ENCODE measurements around the gene BHLHA15. TPM values are rescaled to one million over a fixed set of nuclear protein-coding genes. Genes with fewer than 3 reads are reported as not detected.

BHLHA15 gene
- total and polyA plus RNA-seq, 2 donors (not counting 1 experiment from before 2014, with no cell fraction given), result 0.33 TPM; not detected in 1

DNA sequence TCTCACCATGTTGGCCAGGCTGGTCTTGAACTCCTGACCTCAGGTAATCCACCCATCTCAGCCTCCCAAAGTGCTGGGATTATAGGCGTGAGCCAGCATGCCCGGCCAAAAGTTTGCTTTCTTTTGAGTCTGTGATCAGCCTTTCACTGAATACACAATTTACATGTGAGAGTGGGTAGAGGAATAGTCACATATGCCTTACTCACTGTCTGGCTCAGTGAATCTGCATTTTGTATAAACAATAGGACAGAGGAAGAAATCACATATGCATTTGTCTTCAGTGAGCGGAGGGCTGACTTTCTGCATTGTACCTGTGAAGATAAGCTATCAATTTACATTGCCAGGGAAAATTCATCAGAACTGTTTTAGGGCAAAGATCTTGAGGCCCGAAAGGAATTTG, 43.3 kb downstream of the BHLHA15 start:
- Histone ChIP-seq H3K27me3 (ENCODE audit: control insufficient read depth, insufficient read depth, low read length) (no peaks in the 10 kb centered on the region), H3K27ac (ENCODE audit: insufficient read depth, low read length) (no peak overlapping the region), H4K20me1 (ENCODE audit: control insufficient read depth, extremely low read depth, insufficient read depth, low read length) (no peaks in the 10 kb centered on the region), H3K4me2 (ENCODE audit: extremely low read depth, insufficient read depth, low read length) (no peak overlapping the region), H3K36me3 (ENCODE audit: control insufficient read depth, insufficient read depth, low read length) (no peaks in the 10 kb centered on the region), H3K4me3 (replicated peaks in 1 of 4; ENCODE audit: control extremely low read depth in 1 of 4, insufficient read depth in 1 of 4, low read depth in 3 of 4, low read length in 4 of 4) (no peak overlapping the region), H3K9ac (ENCODE audit: insufficient read depth, low read length) (no peak overlapping the region), H3K79me2 (ENCODE audit: control insufficient read depth, insufficient read depth, low read length) (peaks cover 16% of the 10 kb centered on the region), H3K9me3 (ENCODE audit: control insufficient read depth, insufficient read depth, low read depth, low read length) (no peaks in the 10 kb centered on the region), H2AFZ (ENCODE audit: low read length) (no peak overlapping the region), H3K4me1 (ENCODE audit: control insufficient read depth, extremely low read depth, insufficient read depth, low read length) (peaks cover 8% of the 10 kb centered on the region)
- peak in 1 of 2 donors; percentile 22 for DNase-seq (ENCODE audit: low read depth in 2 of 2)
- TF ChIP-seq EZH2 (IDR thresholded peaks at IDR 0.05; ENCODE audit: low read length, missing control alignments), result no peak
- TF ChIP-seq, protein P1, sequence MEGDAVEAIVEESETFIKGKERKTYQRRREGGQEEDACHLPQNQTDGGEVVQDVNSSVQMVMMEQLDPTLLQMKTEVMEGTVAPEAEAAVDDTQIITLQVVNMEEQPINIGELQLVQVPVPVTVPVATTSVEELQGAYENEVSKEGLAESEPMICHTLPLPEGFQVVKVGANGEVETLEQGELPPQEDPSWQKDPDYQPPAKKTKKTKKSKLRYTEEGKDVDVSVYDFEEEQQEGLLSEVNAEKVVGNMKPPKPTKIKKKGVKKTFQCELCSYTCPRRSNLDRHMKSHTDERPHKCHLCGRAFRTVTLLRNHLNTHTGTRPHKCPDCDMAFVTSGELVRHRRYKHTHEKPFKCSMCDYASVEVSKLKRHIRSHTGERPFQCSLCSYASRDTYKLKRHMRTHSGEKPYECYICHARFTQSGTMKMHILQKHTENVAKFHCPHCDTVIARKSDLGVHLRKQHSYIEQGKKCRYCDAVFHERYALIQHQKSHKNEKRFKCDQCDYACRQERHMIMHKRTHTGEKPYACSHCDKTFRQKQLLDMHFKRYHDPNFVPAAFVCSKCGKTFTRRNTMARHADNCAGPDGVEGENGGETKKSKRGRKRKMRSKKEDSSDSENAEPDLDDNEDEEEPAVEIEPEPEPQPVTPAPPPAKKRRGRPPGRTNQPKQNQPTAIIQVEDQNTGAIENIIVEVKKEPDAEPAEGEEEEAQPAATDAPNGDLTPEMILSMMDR (conservative IDR thresholded peaks at IDR 0.05 in 1 of 2, IDR thresholded peaks at IDR 0.05 in 1 of 2; ENCODE audit: low read depth in 1 of 2, low read length in 2 of 2), result no peak

DNA sequence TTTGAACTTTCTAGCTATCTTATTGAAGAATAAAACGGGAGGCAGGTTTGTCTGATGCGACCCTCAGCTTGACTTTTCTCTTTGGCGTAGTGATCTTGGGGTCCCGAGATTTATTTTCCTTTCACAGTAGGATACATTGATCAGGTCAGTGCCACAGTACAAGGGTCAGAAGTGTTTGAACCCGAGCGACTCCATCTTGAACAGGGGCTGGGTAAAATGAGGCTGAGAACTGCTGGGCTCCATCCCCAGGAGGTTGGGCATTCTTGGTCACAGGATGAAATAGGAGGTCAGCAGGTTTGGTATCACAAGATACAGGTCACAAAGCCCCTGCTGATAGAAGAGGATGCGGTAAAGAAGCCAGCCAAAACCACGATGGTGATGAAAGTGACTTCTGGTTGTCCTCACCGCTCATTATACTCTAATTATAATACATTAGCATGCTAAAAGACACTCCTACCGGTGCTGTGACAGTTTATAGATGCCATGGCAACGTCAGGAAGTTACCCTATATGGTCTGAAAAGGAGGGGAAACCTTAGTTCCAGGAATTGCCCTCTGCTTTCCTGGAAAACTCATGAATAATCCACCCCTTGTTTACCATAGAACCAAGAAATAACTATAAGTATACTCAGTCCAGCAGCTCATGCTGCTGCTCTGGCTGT, 43.8 kb downstream of the BHLHA15 start:
- peaks cover 16% of the 10 kb centered on the region for H3K79me2 ChIP-seq (ENCODE audit: control insufficient read depth, insufficient read depth, low read length)

DNA sequence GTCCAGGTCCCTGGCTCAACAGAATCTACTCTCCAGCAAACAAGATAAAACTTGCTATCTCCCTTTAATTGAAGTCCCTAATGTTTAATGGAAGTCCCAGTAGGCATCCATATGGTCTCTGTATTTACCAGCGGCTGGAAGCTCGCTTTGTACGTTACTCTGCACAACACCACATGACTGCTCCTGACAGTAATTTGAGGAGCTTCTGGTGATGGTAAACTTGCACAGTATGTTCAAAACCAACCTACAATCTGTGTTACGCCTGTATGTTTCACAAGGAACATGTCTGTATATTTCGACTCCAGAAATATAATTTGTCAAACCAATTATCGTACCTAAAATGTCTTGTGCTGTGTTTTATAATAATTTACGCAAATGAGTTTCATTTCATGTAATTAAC, 45.2 kb downstream of the BHLHA15 start:
- Histone ChIP-seq H3K36me3 (ENCODE audit: control insufficient read depth, insufficient read depth, low read length) (no peaks in the 10 kb centered on the region), H3K9ac (ENCODE audit: insufficient read depth, low read length) (no peak overlapping the region), H3K27ac (ENCODE audit: insufficient read depth, low read length) (no peak overlapping the region), H3K4me3 (replicated peaks in 1 of 4; ENCODE audit: control extremely low read depth in 1 of 4, insufficient read depth in 1 of 4, low read depth in 3 of 4, low read length in 4 of 4) (no peak overlapping the region), H3K4me1 (ENCODE audit: control insufficient read depth, extremely low read depth, insufficient read depth, low read length) (no peaks in the 10 kb centered on the region), H3K9me3 (ENCODE audit: control insufficient read depth, insufficient read depth, low read depth, low read length) (no peaks in the 10 kb centered on the region), H2AFZ (ENCODE audit: low read length) (no peak overlapping the region), H4K20me1 (ENCODE audit: control insufficient read depth, extremely low read depth, insufficient read depth, low read length) (no peaks in the 10 kb centered on the region), H3K27me3 (ENCODE audit: control insufficient read depth, insufficient read depth, low read length) (no peaks in the 10 kb centered on the region), H3K4me2 (ENCODE audit: extremely low read depth, insufficient read depth, low read length) (no peak overlapping the region), H3K79me2 (ENCODE audit: control insufficient read depth, insufficient read depth, low read length) (peaks cover 15% of the 10 kb centered on the region)
- TF ChIP-seq, protein P1 (conservative IDR thresholded peaks at IDR 0.05 in 1 of 2, IDR thresholded peaks at IDR 0.05 in 1 of 2; ENCODE audit: low read depth in 1 of 2, low read length in 2 of 2), result no peak
- no peak for TF ChIP-seq EZH2 (IDR thresholded peaks at IDR 0.05; ENCODE audit: low read length, missing control alignments)
- DNase-seq (ENCODE audit: low read depth in 2 of 2), result no peak

More for the DNA sequence above, 43.8 kb downstream of the BHLHA15 start:
- TF ChIP-seq, protein P1 (conservative IDR thresholded peaks at IDR 0.05 in 1 of 2, IDR thresholded peaks at IDR 0.05 in 1 of 2; ENCODE audit: low read depth in 1 of 2, low read length in 2 of 2), result no peak
- TF ChIP-seq EZH2 (IDR thresholded peaks at IDR 0.05; ENCODE audit: low read length, missing control alignments), result no peak
- H3K4me3 ChIP-seq (replicated peaks in 1 of 4; ENCODE audit: control extremely low read depth in 1 of 4, insufficient read depth in 1 of 4, low read depth in 3 of 4, low read length in 4 of 4), result no peak overlapping the region
- no peak overlapping the region for H3K27ac ChIP-seq (ENCODE audit: insufficient read depth, low read length)
- H3K27me3 ChIP-seq (ENCODE audit: control insufficient read depth, insufficient read depth, low read length), result no peaks in the 10 kb centered on the region
- H4K20me1 ChIP-seq (ENCODE audit: control insufficient read depth, extremely low read depth, insufficient read depth, low read length), result no peaks in the 10 kb centered on the region
- no peak overlapping the region for H3K4me2 ChIP-seq (ENCODE audit: extremely low read depth, insufficient read depth, low read length)
- H3K4me1 ChIP-seq (ENCODE audit: control insufficient read depth, extremely low read depth, insufficient read depth, low read length), result peaks cover 8% of the 10 kb centered on the region
- no peak overlapping the region for H2AFZ ChIP-seq (ENCODE audit: low read length)
- H3K9me3 ChIP-seq (ENCODE audit: control insufficient read depth, insufficient read depth, low read depth, low read length), result no peaks in the 10 kb centered on the region
- DNase-seq (ENCODE audit: low read depth in 2 of 2), result peak in 1 of 2 donors; percentile 39
- H3K36me3 ChIP-seq (ENCODE audit: control insufficient read depth, insufficient read depth, low read length), result no peaks in the 10 kb centered on the region
- no peak overlapping the region for H3K9ac ChIP-seq (ENCODE audit: insufficient read depth, low read length)
